ENCODE measurements around the gene WASF2.

WASF2 gene

DNA sequence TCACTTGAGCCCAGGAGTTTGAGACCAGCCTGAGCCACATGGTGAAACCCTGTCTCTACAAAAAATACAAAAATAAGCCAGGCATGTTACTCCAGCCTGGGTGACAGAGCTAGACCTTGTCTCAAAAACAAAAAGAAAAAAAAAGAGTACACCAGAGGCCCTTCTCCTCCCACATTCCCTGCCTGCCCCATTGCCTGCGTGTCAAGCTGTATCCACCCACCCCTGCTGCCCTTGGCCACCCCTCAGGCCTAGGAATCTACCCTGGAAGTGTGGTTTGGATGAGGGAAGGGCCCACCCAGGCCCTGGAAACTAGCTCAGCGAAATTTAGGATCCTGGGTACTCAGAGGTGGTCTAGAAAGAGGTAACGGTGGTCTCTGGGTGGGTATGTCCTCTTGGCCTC lies 25.7 kb upstream of the WASF2 start:
- TF ChIP-seq, protein P1, sequence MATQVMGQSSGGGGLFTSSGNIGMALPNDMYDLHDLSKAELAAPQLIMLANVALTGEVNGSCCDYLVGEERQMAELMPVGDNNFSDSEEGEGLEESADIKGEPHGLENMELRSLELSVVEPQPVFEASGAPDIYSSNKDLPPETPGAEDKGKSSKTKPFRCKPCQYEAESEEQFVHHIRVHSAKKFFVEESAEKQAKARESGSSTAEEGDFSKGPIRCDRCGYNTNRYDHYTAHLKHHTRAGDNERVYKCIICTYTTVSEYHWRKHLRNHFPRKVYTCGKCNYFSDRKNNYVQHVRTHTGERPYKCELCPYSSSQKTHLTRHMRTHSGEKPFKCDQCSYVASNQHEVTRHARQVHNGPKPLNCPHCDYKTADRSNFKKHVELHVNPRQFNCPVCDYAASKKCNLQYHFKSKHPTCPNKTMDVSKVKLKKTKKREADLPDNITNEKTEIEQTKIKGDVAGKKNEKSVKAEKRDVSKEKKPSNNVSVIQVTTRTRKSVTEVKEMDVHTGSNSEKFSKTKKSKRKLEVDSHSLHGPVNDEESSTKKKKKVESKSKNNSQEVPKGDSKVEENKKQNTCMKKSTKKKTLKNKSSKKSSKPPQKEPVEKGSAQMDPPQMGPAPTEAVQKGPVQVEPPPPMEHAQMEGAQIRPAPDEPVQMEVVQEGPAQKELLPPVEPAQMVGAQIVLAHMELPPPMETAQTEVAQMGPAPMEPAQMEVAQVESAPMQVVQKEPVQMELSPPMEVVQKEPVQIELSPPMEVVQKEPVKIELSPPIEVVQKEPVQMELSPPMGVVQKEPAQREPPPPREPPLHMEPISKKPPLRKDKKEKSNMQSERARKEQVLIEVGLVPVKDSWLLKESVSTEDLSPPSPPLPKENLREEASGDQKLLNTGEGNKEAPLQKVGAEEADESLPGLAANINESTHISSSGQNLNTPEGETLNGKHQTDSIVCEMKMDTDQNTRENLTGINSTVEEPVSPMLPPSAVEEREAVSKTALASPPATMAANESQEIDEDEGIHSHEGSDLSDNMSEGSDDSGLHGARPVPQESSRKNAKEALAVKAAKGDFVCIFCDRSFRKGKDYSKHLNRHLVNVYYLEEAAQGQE (IDR thresholded peaks at IDR 0.05; ENCODE audit: insufficient replicate concordance, low read depth), result no peak
- TF ChIP-seq POLR2AphosphoS5 (IDR thresholded peaks at IDR 0.05; ENCODE audit: low read depth), result no peak
- no peak for TF ChIP-seq SPI1 (IDR thresholded peaks at IDR 0.05; ENCODE audit: borderline replicate concordance, low read depth)
- no peak for TF ChIP-seq GABPA (IDR thresholded peaks at IDR 0.05; ENCODE audit: low read depth)
- TF ChIP-seq, protein P2, sequence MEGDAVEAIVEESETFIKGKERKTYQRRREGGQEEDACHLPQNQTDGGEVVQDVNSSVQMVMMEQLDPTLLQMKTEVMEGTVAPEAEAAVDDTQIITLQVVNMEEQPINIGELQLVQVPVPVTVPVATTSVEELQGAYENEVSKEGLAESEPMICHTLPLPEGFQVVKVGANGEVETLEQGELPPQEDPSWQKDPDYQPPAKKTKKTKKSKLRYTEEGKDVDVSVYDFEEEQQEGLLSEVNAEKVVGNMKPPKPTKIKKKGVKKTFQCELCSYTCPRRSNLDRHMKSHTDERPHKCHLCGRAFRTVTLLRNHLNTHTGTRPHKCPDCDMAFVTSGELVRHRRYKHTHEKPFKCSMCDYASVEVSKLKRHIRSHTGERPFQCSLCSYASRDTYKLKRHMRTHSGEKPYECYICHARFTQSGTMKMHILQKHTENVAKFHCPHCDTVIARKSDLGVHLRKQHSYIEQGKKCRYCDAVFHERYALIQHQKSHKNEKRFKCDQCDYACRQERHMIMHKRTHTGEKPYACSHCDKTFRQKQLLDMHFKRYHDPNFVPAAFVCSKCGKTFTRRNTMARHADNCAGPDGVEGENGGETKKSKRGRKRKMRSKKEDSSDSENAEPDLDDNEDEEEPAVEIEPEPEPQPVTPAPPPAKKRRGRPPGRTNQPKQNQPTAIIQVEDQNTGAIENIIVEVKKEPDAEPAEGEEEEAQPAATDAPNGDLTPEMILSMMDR (IDR thresholded peaks at IDR 0.05; ENCODE audit: insufficient read depth, low read length), result no peak

DNA sequence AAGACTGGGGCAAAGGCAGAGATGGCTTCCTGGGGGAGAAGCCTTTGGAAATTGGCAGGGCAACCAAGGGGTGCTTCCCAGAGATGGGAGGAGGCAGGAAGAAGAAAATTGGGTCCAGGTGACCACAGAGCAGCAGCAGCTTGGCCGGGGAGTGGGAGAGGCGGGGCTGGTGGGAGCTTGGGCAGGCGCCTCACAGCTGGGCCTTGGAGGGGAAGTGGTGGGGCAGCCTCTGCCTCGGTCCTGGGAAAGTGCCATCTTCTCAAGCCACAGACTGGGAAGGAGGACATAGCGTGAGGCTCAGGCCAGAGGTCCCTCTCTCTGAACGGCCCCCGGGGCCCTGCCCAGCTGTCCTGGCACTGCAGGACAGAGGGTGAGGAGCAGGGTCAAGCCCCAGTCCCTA lies 24.0 kb upstream of the WASF2 start:
- H3K27me3 ChIP-seq (ENCODE audit: insufficient read depth, poor library complexity, severe bottlenecking), result no peaks in the 10 kb centered on the region
- TF ChIP-seq GABPA (IDR thresholded peaks at IDR 0.05; ENCODE audit: low read depth), result no peak
- TF ChIP-seq, protein P2 (IDR thresholded peaks at IDR 0.05; ENCODE audit: insufficient read depth, low read length), result no peak
- 0 out of 2 replicates have a peak, but pooled peaks have one; percentile 25 for TF ChIP-seq POLR2AphosphoS5 (IDR thresholded peaks at IDR 0.05; ENCODE audit: low read depth)
- TF ChIP-seq, protein P1 (IDR thresholded peaks at IDR 0.05; ENCODE audit: insufficient replicate concordance, low read depth), result no peak
- TF ChIP-seq SPI1 (IDR thresholded peaks at IDR 0.05; ENCODE audit: borderline replicate concordance, low read depth), result peak; percentile 84
- no peak overlapping the region for H3K4me3 ChIP-seq (replicated peaks; ENCODE audit: insufficient read depth, low read length)
- peak; percentile 58 to 64 for DNase-seq (ENCODE audit: low read depth in 1 of 2, low spot score in 1 of 2)
- peak overlapping the region; percentile 9 for H3K27ac ChIP-seq (replicated peaks)

More for the DNA sequence above, 25.7 kb upstream of the WASF2 start:
- Histone ChIP-seq H3K4me3 (replicated peaks; ENCODE audit: insufficient read depth, low read length) (no peak overlapping the region), H3K27ac (replicated peaks) (no peak overlapping the region), H3K27me3 (ENCODE audit: insufficient read depth, poor library complexity, severe bottlenecking) (no peaks in the 10 kb centered on the region)
- DNase-seq (ENCODE audit: low read depth in 1 of 2, low spot score in 1 of 2), result no peak

DNA sequence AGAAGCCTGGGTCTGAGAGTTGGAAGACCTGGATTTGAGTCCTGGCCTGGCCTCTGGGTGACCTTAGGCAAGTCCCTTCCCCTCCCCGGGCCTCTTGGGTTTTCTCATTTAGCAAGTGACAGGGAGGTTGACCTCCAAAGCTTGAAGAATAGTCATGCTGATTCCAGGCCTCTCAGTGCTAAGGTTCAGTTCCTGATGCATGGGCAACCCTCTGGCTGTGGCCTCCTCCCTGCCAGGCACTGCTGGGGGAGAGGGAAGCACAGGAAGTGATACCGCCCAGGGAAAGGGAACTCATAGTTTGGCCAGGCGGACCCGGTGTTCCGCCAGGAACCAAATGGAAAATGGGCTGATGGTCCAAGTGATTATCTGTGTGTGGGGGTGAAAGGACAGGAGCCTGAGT lies 23.6 kb upstream of the WASF2 start:
- H3K27ac ChIP-seq (replicated peaks), result peak overlapping the region; percentile 9; the same call in 1 of the 2 replicates
- TF ChIP-seq, protein P1 (IDR thresholded peaks at IDR 0.05; ENCODE audit: insufficient replicate concordance, low read depth), result no peak
- TF ChIP-seq SPI1 (IDR thresholded peaks at IDR 0.05; ENCODE audit: borderline replicate concordance, low read depth) (no peak), POLR2AphosphoS5 (IDR thresholded peaks at IDR 0.05; ENCODE audit: low read depth) (no peak), GABPA (IDR thresholded peaks at IDR 0.05; ENCODE audit: low read depth) (no peak)
- TF ChIP-seq, protein P2 (IDR thresholded peaks at IDR 0.05; ENCODE audit: insufficient read depth, low read length), result no peak
- peak in 1 of 2 experiments; percentile 72 for DNase-seq (ENCODE audit: low read depth in 1 of 2, low spot score in 1 of 2)

More for the DNA sequence above, 23.6 kb upstream of the WASF2 start:
- Histone ChIP-seq H3K27me3 (ENCODE audit: insufficient read depth, poor library complexity, severe bottlenecking) (no peaks in the 10 kb centered on the region), H3K4me3 (replicated peaks; ENCODE audit: insufficient read depth, low read length) (no peak overlapping the region)
